CD4-positive, CD25-positive, alpha-beta regulatory T cell (primary cell): ENCODE results near the gene LMTK3. TPM values are rescaled to one million over a fixed set of nuclear protein-coding genes. Genes with fewer than 3 reads are reported as not detected.

Source experiments
- ATAC-seq, 2 donors: fragments of 150-1000 bp; cut with Tn5 transposase; one replicate each; pipeline ENCODE4 v1.10.0; 2021; ENCODE audit warnings: low read depth in 2 of 2, moderate number of reproducible peaks in 2 of 2, moderate library complexity in 1 of 2
- DNase-seq, 3 donors: peaks; one replicate each; pipeline versions ENCODE4 v3.0.0 to v3.0.0-alpha.2; 2012 to 2022; ENCODE audit warnings: mixed read lengths in 1 of 3
- H3K27ac ChIP-seq: one replicate; pipeline ENCODE4 v1.7.0; 2013; ENCODE audit warnings: mild to moderate bottlenecking, low read length; ENCODE audit not compliant: insufficient read depth, poor library complexity, severe bottlenecking
- H3K27me3 ChIP-seq: one replicate; pipeline ENCODE4 v1.7.0; 2013; ENCODE audit warnings: low read length; ENCODE audit not compliant: control insufficient read depth, insufficient read depth
- H3K36me3 ChIP-seq: one replicate; pipeline ENCODE4 v1.7.0; 2013; ENCODE audit warnings: mild to moderate bottlenecking, low read length, moderate library complexity; ENCODE audit not compliant: control insufficient read depth, insufficient read depth
- H3K4me1 ChIP-seq: 2 replicates; pipeline ENCODE4 v1.7.0; 2013; ENCODE audit warnings: mild to moderate bottlenecking, low read length; ENCODE audit not compliant: insufficient read depth, control insufficient read depth, poor library complexity, severe bottlenecking
- H3K4me3 ChIP-seq: one replicate; pipeline ENCODE4 v1.7.0; 2013; ENCODE audit warnings: low read depth, mild to moderate bottlenecking, low read length, moderate library complexity
- H3K9me3 ChIP-seq, 2 experiments: 1 replicate in 1 of 2; 2 replicates in 1 of 2; pipeline ENCODE4 v1.7.0; 2013; ENCODE audit warnings: low read length in 2 of 2, mild to moderate bottlenecking in 1 of 2, moderate library complexity in 1 of 2; ENCODE audit not compliant: control insufficient read depth in 2 of 2
- H3K27ac Mint-ChIP-seq, 3 donors: one replicate each; pipeline ENCODE4 v1.8.0; 2020 to 2022; ENCODE audit warnings: mild to moderate bottlenecking in 3 of 3, mixed read lengths in 3 of 3, moderate library complexity in 2 of 3
- H3K27me3 Mint-ChIP-seq: one replicate; pipeline ENCODE4 v1.8.0; 2022; ENCODE audit warnings: mild to moderate bottlenecking, mixed read lengths
- H3K36me3 Mint-ChIP-seq: one replicate; pipeline ENCODE4 v1.8.0; 2020; ENCODE audit warnings: mixed read lengths
- H3K4me1 Mint-ChIP-seq, 4 donors: one replicate each; pipeline ENCODE4 v1.8.0; 2020 to 2022; ENCODE audit warnings: mixed read lengths in 4 of 4, mild to moderate bottlenecking in 1 of 4
- H3K4me3 Mint-ChIP-seq, 4 donors: one replicate each; pipeline ENCODE4 v1.8.0; 2020 to 2022; ENCODE audit warnings: mild to moderate bottlenecking in 4 of 4, mixed read lengths in 4 of 4, moderate library complexity in 3 of 4
- H3K9me3 Mint-ChIP-seq, 7 donors: one replicate each; pipeline ENCODE4 v1.8.0; 2020 to 2022; ENCODE audit warnings: mixed read lengths in 7 of 7, mild to moderate bottlenecking in 3 of 7, moderate library complexity in 2 of 7
- polyA plus RNA-seq, 4 donors: library from polyadenylated mRNA; unstranded; fragments of 300-500 nt; fragmentation: Illumina TruSeq; gene quantifications; one replicate each; pipeline ENCODE4 v1.2.3, GENCODE V29; 2021
- total RNA-seq: library from RNA; stranded (reverse); gene quantifications from one replicate; pipeline ENCODE4 v1.2.3, GENCODE V29; 2022

LMTK3 gene
- total and polyA plus RNA-seq, 5 donors from 2014 or later = 6.3 TPM; not detected in 4

DNA sequence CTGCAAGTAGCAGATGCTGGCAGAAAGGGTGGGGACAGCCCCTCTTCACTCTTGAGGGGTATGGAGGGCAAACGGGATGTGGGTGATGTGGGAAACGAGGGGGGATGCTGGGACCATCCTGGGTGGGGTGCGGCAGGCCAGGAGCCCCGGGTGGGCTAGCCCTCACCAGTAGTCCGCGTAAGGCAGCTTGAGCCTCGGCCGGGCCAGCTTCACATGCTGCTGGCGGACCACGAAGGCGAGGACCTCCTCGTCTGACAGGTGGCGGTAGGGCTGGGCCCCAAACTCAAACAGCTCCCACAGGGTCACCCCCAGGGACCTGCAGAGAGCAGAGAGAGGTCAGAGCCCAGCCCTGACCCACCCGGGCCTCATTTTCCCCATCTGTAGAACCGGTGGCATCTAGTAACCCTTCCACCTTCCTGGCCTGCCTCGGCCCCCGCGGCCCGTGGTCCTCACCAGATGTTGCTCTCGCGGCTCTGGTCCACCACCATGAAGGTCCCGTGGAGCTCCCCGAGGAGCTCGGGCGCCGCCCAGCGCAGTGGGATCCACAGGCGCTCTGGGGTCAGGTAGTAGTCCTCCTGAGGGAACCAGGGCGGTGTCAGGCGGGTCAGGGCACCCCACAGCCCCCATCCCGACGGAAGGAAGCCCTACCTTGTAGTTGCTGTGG, 10.7 kb downstream of the LMTK3 start:
- Mint-ChIP-seq H3K9me3 (peaks cover 0 to 2% (median 0%) of the 10 kb centered on the region in 7 donors), H3K4me1 (peaks cover 0 to 34% (median 3%) of the 10 kb centered on the region in 4 donors), H3K27me3 (peaks cover 18% of the 10 kb centered on the region), H3K27ac (no peak overlapping the region), H3K4me3 (peak overlapping the region in 2 of 4 donors; percentile 67 to 81), H3K36me3 (peaks cover 3% of the 10 kb centered on the region)
- Histone ChIP-seq H3K36me3 (no peaks in the 10 kb centered on the region), H3K9me3 (no peaks in the 10 kb centered on the region), H3K4me1 (peaks cover 10% of the 10 kb centered on the region), H3K4me3 (no peak overlapping the region), H3K27me3 (peaks cover 4% of the 10 kb centered on the region), H3K27ac (no peak overlapping the region)
- ATAC-seq (no peak), DNase-seq (no peak)

DNA sequence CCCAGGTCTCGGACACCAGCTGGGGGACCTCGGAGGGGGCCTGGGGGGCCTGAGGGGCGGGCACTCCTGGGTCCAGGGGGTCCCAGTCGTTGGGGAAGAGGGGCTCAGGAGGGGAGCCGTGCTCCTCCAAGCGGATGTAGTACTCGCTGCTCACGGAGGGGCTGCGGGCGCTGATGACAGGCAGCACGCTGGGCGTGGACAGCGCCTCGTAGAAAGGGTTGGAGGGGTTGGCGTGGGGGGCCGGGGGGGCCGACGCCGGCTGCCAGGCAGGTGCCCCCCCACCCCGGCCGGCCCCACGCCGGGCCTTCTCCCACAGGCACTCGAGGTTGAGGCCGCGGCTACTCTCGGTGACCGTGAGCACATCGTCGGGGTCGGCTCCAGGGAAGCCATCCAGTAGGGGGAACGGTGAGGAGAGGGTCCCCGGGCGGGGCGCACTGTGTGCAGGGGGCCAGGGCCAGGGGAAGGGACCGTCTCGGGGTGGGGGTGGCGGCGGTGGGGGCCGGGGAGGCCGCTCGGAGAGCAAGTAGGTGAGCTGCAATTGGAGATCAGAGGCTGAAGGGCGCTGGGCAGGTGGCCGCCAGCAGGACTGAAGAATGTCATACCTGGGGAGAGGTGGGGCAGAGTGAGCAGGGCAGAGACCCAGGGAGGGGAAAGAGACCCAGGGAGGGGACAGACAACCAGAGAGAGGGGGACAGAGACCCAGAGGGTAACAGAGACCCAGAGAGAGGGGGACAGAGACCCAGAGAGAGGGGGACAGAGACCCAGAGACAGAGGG, 12.1 kb downstream of the LMTK3 start:
- H3K4me3 Mint-ChIP-seq = peak overlapping the region in 1 of 4 donors; percentile 16
- Histone ChIP-seq H3K27ac (no peak overlapping the region), H3K4me3 (no peak overlapping the region), H3K9me3 (no peaks in the 10 kb centered on the region), H3K27me3 (peaks cover 6% of the 10 kb centered on the region), H3K4me1 (peaks cover 10% of the 10 kb centered on the region), H3K36me3 (no peaks in the 10 kb centered on the region)
- H3K4me1 Mint-ChIP-seq = peaks cover 0 to 41% (median 7%) of the 10 kb centered on the region in 4 donors
- no peak overlapping the region for H3K27ac Mint-ChIP-seq
- peaks cover 0 to 2% (median 0%) of the 10 kb centered on the region in 7 donors for H3K9me3 Mint-ChIP-seq
- peaks cover 33% of the 10 kb centered on the region for H3K27me3 Mint-ChIP-seq
- peaks cover 3% of the 10 kb centered on the region for H3K36me3 Mint-ChIP-seq
- DNase-seq = no peak
- no peak for ATAC-seq

GRCh38 chr19:48498595-48499311, 12.9 kb downstream of the LMTK3 start:
- no peak for DNase-seq
- no peaks in the 10 kb centered on the region for H3K36me3 ChIP-seq
- Mint-ChIP-seq H3K4me3 (no peak overlapping the region), H3K27me3 (peaks cover 38% of the 10 kb centered on the region), H3K9me3 (peaks cover 0 to 2% (median 0%) of the 10 kb centered on the region in 7 donors), H3K27ac (no peak overlapping the region), H3K36me3 (peaks cover 3% of the 10 kb centered on the region), H3K4me1 (peaks cover 0 to 45% (median 9%) of the 10 kb centered on the region in 4 donors)
- H3K9me3 ChIP-seq = no peaks in the 10 kb centered on the region
- H3K4me3 ChIP-seq = no peak overlapping the region
- no peak for ATAC-seq
- H3K27ac ChIP-seq = no peak overlapping the region
- H3K27me3 ChIP-seq = peaks cover 11% of the 10 kb centered on the region
- peaks cover 10% of the 10 kb centered on the region for H3K4me1 ChIP-seq

- H3K4me3 Mint-ChIP-seq = peak overlapping the region in 2 of 4 donors; percentile 5 to 9
- peaks cover 15% of the 10 kb centered on the region for H3K4me1 ChIP-seq
- ATAC-seq = no peak
- H3K9me3 Mint-ChIP-seq = peaks cover 0 to 2% (median 0%) of the 10 kb centered on the region in 7 donors
- peaks cover 11% of the 10 kb centered on the region for H3K27me3 ChIP-seq
- H3K27ac ChIP-seq = no peak overlapping the region
- peaks cover 0 to 42% (median 11%) of the 10 kb centered on the region in 4 donors for H3K4me1 Mint-ChIP-seq
- H3K4me3 ChIP-seq = no peak overlapping the region
- peaks cover 43% of the 10 kb centered on the region for H3K27me3 Mint-ChIP-seq
- H3K27ac Mint-ChIP-seq = no peak overlapping the region
- H3K36me3 ChIP-seq = no peaks in the 10 kb centered on the region
- DNase-seq = no peak
- H3K36me3 Mint-ChIP-seq = peaks cover 3% of the 10 kb centered on the region
- H3K9me3 ChIP-seq = no peaks in the 10 kb centered on the region
These were observed 13.7 kb downstream of the LMTK3 start for GRCh38 chr19:48497728-48498594.

GRCh38 chr19:48496959-48497727, 14.5 kb downstream of the LMTK3 start:
- H3K4me3 ChIP-seq = no peak overlapping the region
- H3K36me3 ChIP-seq = no peaks in the 10 kb centered on the region
- ATAC-seq (no peak), DNase-seq (no peak)
- H3K4me1 ChIP-seq = peaks cover 17% of the 10 kb centered on the region
- no peaks in the 10 kb centered on the region for H3K9me3 ChIP-seq
- Mint-ChIP-seq H3K36me3 (peaks cover 3% of the 10 kb centered on the region), H3K4me1 (peaks cover 0 to 46% (median 16%) of the 10 kb centered on the region in 4 donors), H3K9me3 (peaks cover 0 to 2% (median 0%) of the 10 kb centered on the region in 7 donors), H3K27ac (peak overlapping the region in 1 of 3 donors; percentile 84), H3K4me3 (peak overlapping the region in 2 of 4 donors; percentile 58 to 77), H3K27me3 (peaks cover 51% of the 10 kb centered on the region)
- peaks cover 13% of the 10 kb centered on the region for H3K27me3 ChIP-seq
- H3K27ac ChIP-seq = no peak overlapping the region

GRCh38 chr19:48495396-48495795, 16.2 kb downstream of the LMTK3 start:
- peaks cover 23% of the 10 kb centered on the region for H3K4me1 ChIP-seq
- H3K27me3 ChIP-seq = peaks cover 17% of the 10 kb centered on the region
- Mint-ChIP-seq H3K9me3 (peaks cover 0 to 2% (median 0%) of the 10 kb centered on the region in 7 donors), H3K4me1 (peaks cover 0 to 49% (median 17%) of the 10 kb centered on the region in 4 donors), H3K4me3 (peak overlapping the region in 3 of 4 donors; percentile 47 to 73 (median 55)), H3K27me3 (peaks cover 60% of the 10 kb centered on the region), H3K27ac (no peak overlapping the region), H3K36me3 (peaks cover 2% of the 10 kb centered on the region)
- ATAC-seq = no peak
- H3K36me3 ChIP-seq = no peaks in the 10 kb centered on the region
- no peaks in the 10 kb centered on the region for H3K9me3 ChIP-seq
- H3K27ac ChIP-seq = no peak overlapping the region
- H3K4me3 ChIP-seq = no peak overlapping the region
- DNase-seq = no peak
